Neural crest cell (in vitro differentiated cells): Measurements from ENCODE around the gene CD177. TPM values are rescaled to one million over a fixed set of nuclear protein-coding genes. Genes with fewer than 3 reads are reported as not detected.
"Not testable (repeated sequence)": the region's sequence is repeated elsewhere in the genome, so short reads cannot be mapped to it uniquely, and the experiment has no call there.

Experiments
- DNase-seq: peaks from one replicate; pipeline ENCODE4 v3.0.0; 2021; ENCODE audit warnings: low read depth, mixed read lengths, low spot score
- H3K27ac Mint-ChIP-seq: one replicate; pipeline ENCODE4 v1.8.0; 2021; ENCODE audit warnings: mild to moderate bottlenecking, mixed read lengths; ENCODE audit not compliant: unreplicated experiment
- H3K27me3 Mint-ChIP-seq: 2 replicates; pipeline ENCODE4 v1.8.0; 2021; ENCODE audit warnings: low read depth, mild to moderate bottlenecking, mixed read lengths
- H3K36me3 Mint-ChIP-seq: 2 replicates; pipeline ENCODE4 v1.8.0; 2021; ENCODE audit warnings: low read depth, mild to moderate bottlenecking, mixed read lengths
- H3K4me1 Mint-ChIP-seq: 2 replicates; pipeline ENCODE4 v1.8.0; 2021; ENCODE audit warnings: mixed read lengths
- H3K4me3 Mint-ChIP-seq: one replicate; pipeline ENCODE4 v1.8.0; 2021; ENCODE audit warnings: mild to moderate bottlenecking, mixed read lengths
- H3K9me3 Mint-ChIP-seq: 2 replicates; pipeline ENCODE4 v1.8.0; 2021; ENCODE audit warnings: mixed read lengths
- CTCF ChIP-seq: fragments of 200-600 bp; sonication (generic); conservative IDR thresholded peaks from 2 replicates; pipeline ENCODE4 v1.5.0; 2021; ENCODE audit warnings: antibody characterized with exemption, mild to moderate bottlenecking
- total RNA-seq: library from RNA; stranded (reverse); gene quantifications from 2 replicates; pipeline ENCODE4 v1.2.1, GENCODE V29; 2021

CD177 gene
- total RNA-seq, 1 donor from 2014 or later, result not detected

DNA sequence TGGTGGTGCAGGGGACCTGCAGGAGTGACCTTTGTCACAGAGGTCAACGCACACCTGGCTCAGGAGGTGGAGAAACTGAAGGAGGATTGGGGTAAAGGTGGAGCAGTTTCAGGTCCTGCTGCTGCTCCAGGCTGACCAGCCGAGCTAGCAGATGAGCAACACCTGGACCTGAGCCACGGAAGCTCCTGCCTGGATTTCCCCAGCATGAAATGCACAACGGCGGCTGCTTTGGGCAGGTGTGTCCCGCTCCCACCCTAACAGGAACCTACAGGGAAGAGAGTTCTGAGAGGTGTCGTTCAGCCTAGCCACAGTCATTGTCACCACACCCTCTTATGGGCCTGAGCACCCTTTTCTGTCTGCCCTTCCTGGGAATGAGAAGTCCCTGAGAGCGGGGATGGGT, 15.7 kb upstream of the CD177 start:
- Mint-ChIP-seq H3K4me3 (no peak overlapping the region), H3K27me3 (no peaks in the 10 kb centered on the region), H3K4me1 (no peaks in the 10 kb centered on the region), H3K9me3 (no peaks in the 10 kb centered on the region), H3K36me3 (no peaks in the 10 kb centered on the region), H3K27ac (no peak overlapping the region)
- no peak for DNase-seq
- TF ChIP-seq CTCF, result no peak

- H3K9me3 Mint-ChIP-seq, result peaks cover 3% of the 10 kb centered on the region
Measured at GRCh38 chr19:43338530-43338929, 15.0 kb upstream of the CD177 start.

GRCh38 chr19:43339243-43339930, 14.1 kb upstream of the CD177 start:
- H3K27me3 Mint-ChIP-seq, DNase-seq, H3K4me1 Mint-ChIP-seq, H3K4me3 Mint-ChIP-seq, H3K9me3 Mint-ChIP-seq, H3K36me3 Mint-ChIP-seq, H3K27ac Mint-ChIP-seq: not testable (repeated sequence)

More at GRCh38 chr19:43338530-43338929, 15.0 kb upstream of the CD177 start:
- Mint-ChIP-seq H3K4me1 (no peaks in the 10 kb centered on the region), H3K27ac (no peak overlapping the region), H3K36me3 (no peaks in the 10 kb centered on the region), H3K27me3 (no peaks in the 10 kb centered on the region), H3K4me3 (no peak overlapping the region)
- TF ChIP-seq CTCF, result no peak
- no peak for DNase-seq

DNA sequence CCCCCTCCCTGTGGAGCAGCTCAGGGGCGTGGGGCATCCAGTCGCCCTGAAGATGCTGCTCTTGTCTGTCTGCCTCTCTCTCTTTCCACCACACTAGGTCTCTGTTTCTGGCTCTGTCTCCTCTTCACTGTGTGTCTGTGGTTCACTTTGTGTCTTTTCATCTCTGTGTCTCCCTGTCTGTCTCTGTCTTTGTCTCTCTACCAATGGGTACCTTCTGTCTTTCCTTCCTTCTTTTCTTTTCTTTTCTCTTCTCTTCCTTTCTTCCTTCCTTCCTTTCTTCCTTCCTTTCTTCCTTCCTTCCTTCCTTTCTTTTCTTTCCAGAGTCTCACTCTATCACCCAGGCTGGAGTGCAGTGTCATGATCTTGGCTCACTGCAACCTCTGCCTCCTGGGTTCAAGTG, 13.4 kb upstream of the CD177 start:
- not testable (repeated sequence) for H3K27me3 Mint-ChIP-seq, H3K4me3 Mint-ChIP-seq, H3K4me1 Mint-ChIP-seq, H3K9me3 Mint-ChIP-seq, DNase-seq, H3K36me3 Mint-ChIP-seq
- peak overlapping the region; percentile 57 for H3K27ac Mint-ChIP-seq

- H3K27ac Mint-ChIP-seq, H3K4me1 Mint-ChIP-seq, DNase-seq, H3K4me3 Mint-ChIP-seq, H3K9me3 Mint-ChIP-seq, H3K36me3 Mint-ChIP-seq, H3K27me3 Mint-ChIP-seq: not testable (repeated sequence)
Measured at GRCh38 chr19:43341098-43341497, 12.4 kb upstream of the CD177 start.

- not testable (repeated sequence) for H3K27me3 Mint-ChIP-seq, H3K9me3 Mint-ChIP-seq, H3K4me1 Mint-ChIP-seq, H3K36me3 Mint-ChIP-seq, H3K27ac Mint-ChIP-seq, H3K4me3 Mint-ChIP-seq, DNase-seq
Measured at GRCh38 chr19:43342104-43342503, 11.4 kb upstream of the CD177 start.

- not testable (repeated sequence) for H3K36me3 Mint-ChIP-seq, H3K27me3 Mint-ChIP-seq, H3K27ac Mint-ChIP-seq, H3K4me1 Mint-ChIP-seq, H3K9me3 Mint-ChIP-seq, DNase-seq, H3K4me3 Mint-ChIP-seq
Measured at GRCh38 chr19:43344347-43344925, 9.1 kb upstream of the CD177 start.

DNA sequence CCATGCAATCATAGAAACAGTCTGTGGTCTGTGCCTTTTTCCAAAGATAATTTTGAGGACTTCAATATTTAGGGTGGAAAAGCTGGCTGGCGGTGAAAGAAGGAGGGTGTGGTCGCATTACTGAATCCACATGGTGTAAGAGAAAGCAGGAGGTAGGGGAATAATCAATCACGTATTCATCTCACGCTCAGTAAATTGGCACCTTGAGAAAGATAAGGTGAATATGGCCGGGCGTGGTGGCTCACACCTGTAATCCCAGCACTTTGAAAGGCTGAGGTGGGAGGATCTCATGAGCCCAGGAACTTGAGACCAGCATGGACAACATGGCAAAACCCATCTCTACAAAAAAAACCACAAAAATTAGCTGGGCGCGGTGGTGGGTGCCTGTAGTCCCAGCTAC, 3.7 kb upstream of the CD177 start:
- not testable (repeated sequence) for DNase-seq, H3K4me3 Mint-ChIP-seq, H3K4me1 Mint-ChIP-seq, H3K36me3 Mint-ChIP-seq, H3K9me3 Mint-ChIP-seq, H3K27ac Mint-ChIP-seq
- peaks cover 23% of the 10 kb centered on the region for H3K27me3 Mint-ChIP-seq
